ENCODE measurements around the gene PYGO1. TPM values are rescaled to one million over a fixed set of nuclear protein-coding genes. Genes with fewer than 3 reads are reported as not detected.

PYGO1 gene
- total RNA-seq, 1 donor from 2014 or later = 5.5 TPM

- Mint-ChIP-seq H3K36me3 (ENCODE audit: low read depth, unreplicated experiment) (no peaks in the 10 kb centered on the region), H3K27me3 (ENCODE audit: low read depth, unreplicated experiment) (no peaks in the 10 kb centered on the region)
- FAIRE-seq = no peak
Observed at GRCh38 chr15:55535436-55535835, 52.7 kb downstream of the PYGO1 start.

GRCh38 chr15:55532944-55533343, 55.2 kb downstream of the PYGO1 start:
- Histone ChIP-seq H3K4me2 (ENCODE audit: low read length) (no peak overlapping the region), H3K36me3 (ENCODE audit: insufficient read depth, low read length) (no peaks in the 10 kb centered on the region), H3K9me3 (ENCODE audit: insufficient read depth, low read depth, low read length) (no peaks in the 10 kb centered on the region), H3K4me3 (ENCODE audit: insufficient read depth, low read depth, low read length) (no peak overlapping the region), H4K20me1 (ENCODE audit: insufficient read depth, low read length) (no peaks in the 10 kb centered on the region), H3K9ac (ENCODE audit: low read length) (no peak overlapping the region), H3K4me1 (ENCODE audit: insufficient read depth, low read length) (no peaks in the 10 kb centered on the region), H3K27me3 (ENCODE audit: insufficient read depth, low read length) (no peaks in the 10 kb centered on the region), H3K27ac (ENCODE audit: low read depth, low read length) (no peak overlapping the region), H3K79me2 (ENCODE audit: insufficient read depth, low read length) (no peaks in the 10 kb centered on the region), H2AFZ (ENCODE audit: low read depth, low read length) (no peak overlapping the region)
- no peak for FAIRE-seq
- no peaks in the 10 kb centered on the region for H3K9me3 Mint-ChIP-seq (ENCODE audit: unreplicated experiment)
- H3K27ac Mint-ChIP-seq (ENCODE audit: unreplicated experiment) = no peak overlapping the region
- H3K4me3 Mint-ChIP-seq (ENCODE audit: unreplicated experiment) = no peak overlapping the region
- TF ChIP-seq CTCF (IDR thresholded peaks at IDR 0.05; ENCODE audit: insufficient read depth, low read depth, low read length) (no peak), EZH2 (IDR thresholded peaks at IDR 0.05; ENCODE audit: insufficient read depth, low read length) (no peak)
- no peak for DNase-seq (ENCODE audit: low read depth)
- peaks cover 7% of the 10 kb centered on the region for H3K4me1 Mint-ChIP-seq (ENCODE audit: low read depth, unreplicated experiment)
- no peaks in the 10 kb centered on the region for H3K27me3 Mint-ChIP-seq (ENCODE audit: low read depth, unreplicated experiment)
- H3K36me3 Mint-ChIP-seq (ENCODE audit: low read depth, unreplicated experiment) = no peaks in the 10 kb centered on the region

More at GRCh38 chr15:55535436-55535835, 52.7 kb downstream of the PYGO1 start:
- Mint-ChIP-seq H3K4me3 (ENCODE audit: unreplicated experiment) (no peak overlapping the region), H3K27ac (ENCODE audit: unreplicated experiment) (no peak overlapping the region), H3K4me1 (ENCODE audit: low read depth, unreplicated experiment) (peaks cover 14% of the 10 kb centered on the region), H3K9me3 (ENCODE audit: unreplicated experiment) (no peaks in the 10 kb centered on the region)
- H3K36me3 ChIP-seq (ENCODE audit: insufficient read depth, low read length) = no peaks in the 10 kb centered on the region
- H3K4me2 ChIP-seq (ENCODE audit: low read length) = no peak overlapping the region
- DNase-seq (ENCODE audit: low read depth) = no peak
- no peaks in the 10 kb centered on the region for H4K20me1 ChIP-seq (ENCODE audit: insufficient read depth, low read length)
- H3K79me2 ChIP-seq (ENCODE audit: insufficient read depth, low read length) = no peaks in the 10 kb centered on the region
- H3K4me3 ChIP-seq (ENCODE audit: insufficient read depth, low read depth, low read length) = no peak overlapping the region
- no peak overlapping the region for H2AFZ ChIP-seq (ENCODE audit: low read depth, low read length)
- no peak overlapping the region for H3K9ac ChIP-seq (ENCODE audit: low read length)
- H3K4me1 ChIP-seq (ENCODE audit: insufficient read depth, low read length) = peaks cover 4% of the 10 kb centered on the region
- TF ChIP-seq CTCF (IDR thresholded peaks at IDR 0.05; ENCODE audit: insufficient read depth, low read depth, low read length) (no peak), EZH2 (IDR thresholded peaks at IDR 0.05; ENCODE audit: insufficient read depth, low read length) (no peak)
- no peaks in the 10 kb centered on the region for H3K9me3 ChIP-seq (ENCODE audit: insufficient read depth, low read depth, low read length)
- no peak overlapping the region for H3K27ac ChIP-seq (ENCODE audit: low read depth, low read length)
- no peaks in the 10 kb centered on the region for H3K27me3 ChIP-seq (ENCODE audit: insufficient read depth, low read length)

GRCh38 chr15:55530861-55531313, 57.3 kb downstream of the PYGO1 start:
- no peak overlapping the region for H3K27ac ChIP-seq (ENCODE audit: low read depth, low read length)
- H2AFZ ChIP-seq (ENCODE audit: low read depth, low read length) = no peak overlapping the region
- no peak overlapping the region for H3K4me3 ChIP-seq (ENCODE audit: insufficient read depth, low read depth, low read length)
- FAIRE-seq (no peak), DNase-seq (ENCODE audit: low read depth) (peak; percentile 77)
- Mint-ChIP-seq H3K9me3 (ENCODE audit: unreplicated experiment) (no peaks in the 10 kb centered on the region), H3K27ac (ENCODE audit: unreplicated experiment) (no peak overlapping the region), H3K4me1 (ENCODE audit: low read depth, unreplicated experiment) (peaks cover 5% of the 10 kb centered on the region), H3K36me3 (ENCODE audit: low read depth, unreplicated experiment) (no peaks in the 10 kb centered on the region), H3K27me3 (ENCODE audit: low read depth, unreplicated experiment) (no peaks in the 10 kb centered on the region), H3K4me3 (ENCODE audit: unreplicated experiment) (no peak overlapping the region)
- H3K27me3 ChIP-seq (ENCODE audit: insufficient read depth, low read length) = no peaks in the 10 kb centered on the region
- H3K79me2 ChIP-seq (ENCODE audit: insufficient read depth, low read length) = no peaks in the 10 kb centered on the region
- TF ChIP-seq EZH2 (IDR thresholded peaks at IDR 0.05; ENCODE audit: insufficient read depth, low read length) = no peak
- TF ChIP-seq CTCF (IDR thresholded peaks at IDR 0.05; ENCODE audit: insufficient read depth, low read depth, low read length) = no peak
- no peak overlapping the region for H3K4me2 ChIP-seq (ENCODE audit: low read length)
- no peaks in the 10 kb centered on the region for H4K20me1 ChIP-seq (ENCODE audit: insufficient read depth, low read length)
- no peaks in the 10 kb centered on the region for H3K36me3 ChIP-seq (ENCODE audit: insufficient read depth, low read length)
- H3K9ac ChIP-seq (ENCODE audit: low read length) = no peak overlapping the region
- H3K4me1 ChIP-seq (ENCODE audit: insufficient read depth, low read length) = peaks cover 2% of the 10 kb centered on the region
- no peaks in the 10 kb centered on the region for H3K9me3 ChIP-seq (ENCODE audit: insufficient read depth, low read depth, low read length)
